Endothelial cell of umbilical vein (primary cell): ENCODE data around the gene KCND1. TPM values are rescaled to one million over a fixed set of nuclear protein-coding genes. Genes with fewer than 3 reads are reported as not detected.

ENCODE experiments used
- BruUV-seq: library from RNA; stranded (reverse); fragments of 400-500 nt; replicated peaks from 2 replicates; lab custom pipeline; 2021; lab: Mats Ljungman, UMichigan
- CTCF ChIA-PET: fragments of 300-600, 350-600 bp; sonication (Branson Sonifier 250); formaldehyde crosslinking; loops from one replicate; lab custom pipeline; 2021; ENCODE audit warnings: antibody characterized with exemption, inconsistent platforms; lab: Charles Lee
- POLR2A ChIA-PET: fragments of 300-600, 350-600 bp; sonication (Branson Sonifier 250); formaldehyde crosslinking; loops from one replicate; lab custom pipeline; 2021; ENCODE audit warnings: antibody characterized with exemption, inconsistent platforms; lab: Charles Lee
- DNase-seq: peaks from one replicate; pipeline ENCODE4 v3.0.0-alpha.2; 2011; ENCODE audit warnings: low read depth, low spot score
- FAIRE-seq: peaks from 2 replicates; lab custom pipeline; 2011; peaks lifted over from hg19 to GRCh38; lab: Jason Lieb, UNC
- H2AFZ ChIP-seq: 2 replicates; pipeline ENCODE4 v1.6.0; 2012; ENCODE audit warnings: low read depth, low read length, control low read depth, inconsistent platforms
- H3K27ac ChIP-seq: 2 replicates; pipeline ENCODE4 v1.5.1; 2011; ENCODE audit warnings: low read depth, mild to moderate bottlenecking, control low read depth, low read length, moderate library complexity; ENCODE audit not compliant: insufficient read depth
- H3K27me3 ChIP-seq, 2 experiments: 2 replicates each; pipeline versions ENCODE4 v1.6.0 to v1.6.1; 2011; ENCODE audit warnings: low read length in 2 of 2, mixed read lengths in 1 of 2; ENCODE audit not compliant: control insufficient read depth in 2 of 2, insufficient read depth in 2 of 2
- H3K36me3 ChIP-seq, 2 experiments: 2 replicates in 1 of 2; 3 replicates in 1 of 2; pipeline ENCODE4 v1.5.1; 2011; ENCODE audit warnings: low read length in 2 of 2, mild to moderate bottlenecking in 1 of 2, moderate library complexity in 1 of 2; ENCODE audit not compliant: control insufficient read depth in 2 of 2, insufficient read depth in 2 of 2; ENCODE audit errors: extremely low read depth in 1 of 2
- H3K4me1 ChIP-seq: 3 replicates; pipeline ENCODE4 v1.5.1; 2011; ENCODE audit warnings: mild to moderate bottlenecking, low read length; ENCODE audit not compliant: control insufficient read depth, insufficient read depth; ENCODE audit errors: extremely low read depth
- H3K4me2 ChIP-seq: 2 replicates; pipeline ENCODE4 v1.6.1; 2011; ENCODE audit warnings: low read length, control low read depth, mixed read lengths; ENCODE audit not compliant: insufficient read depth
- H3K4me3 ChIP-seq, 3 experiments: fragments of 200-600 bp in 1 of 3; sonication (generic), shearing (Covaris generic) in 1 of 3; replicated peaks in 1 of 3; 2 replicates each; pipeline ENCODE4 v1.5.1; 2011 to 2016; ENCODE audit warnings: control low read depth in 3 of 3, low read length in 3 of 3, mild to moderate bottlenecking in 2 of 3, inconsistent platforms in 1 of 3, low read depth in 1 of 3, moderate library complexity in 1 of 3; ENCODE audit not compliant: insufficient read depth in 1 of 3
- H3K79me2 ChIP-seq: 2 replicates; pipeline ENCODE4 v1.6.0; 2012; ENCODE audit warnings: low read length, inconsistent platforms; ENCODE audit not compliant: control insufficient read depth, insufficient read depth
- H3K9ac ChIP-seq: replicated peaks from 2 replicates; pipeline ENCODE3; 2011; ENCODE audit warnings: low read length, control low read depth; ENCODE audit not compliant: insufficient read depth; ENCODE audit errors: extremely low read depth
- H3K9me1 ChIP-seq: replicated peaks from 3 replicates; pipeline ENCODE4 v1.6.0; 2011; ENCODE audit warnings: mild to moderate bottlenecking, low read length; ENCODE audit not compliant: control insufficient read depth, insufficient read depth; ENCODE audit errors: extremely low read depth
- H3K9me3 ChIP-seq: replicated peaks from 2 replicates; pipeline ENCODE4 v1.5.1; 2012; ENCODE audit warnings: low read length, inconsistent platforms; ENCODE audit not compliant: control insufficient read depth, insufficient read depth
- H4K20me1 ChIP-seq: replicated peaks from 2 replicates; pipeline ENCODE3; 2011; ENCODE audit warnings: mild to moderate bottlenecking, low read length; ENCODE audit not compliant: control insufficient read depth, insufficient read depth; ENCODE audit errors: extremely low read depth
- EZH2 ChIP-seq: IDR thresholded peaks from 2 replicates; pipeline ENCODE4 v1.6.1; 2012; ENCODE audit warnings: borderline replicate concordance, low read depth, mild to moderate bottlenecking, moderate library complexity, low read length, inconsistent platforms; ENCODE audit not compliant: severe bottlenecking
- FOS ChIP-seq: IDR thresholded peaks from 2 replicates; pipeline ENCODE4 v1.6.1; 2011; ENCODE audit warnings: mild to moderate bottlenecking, low read length, moderate library complexity, borderline replicate concordance; ENCODE audit not compliant: insufficient read depth
- GATA2 ChIP-seq: IDR thresholded peaks from 2 replicates; pipeline ENCODE4 v1.7.0; 2011; ENCODE audit warnings: low read depth, mild to moderate bottlenecking, moderate library complexity, mixed read lengths, low read length; ENCODE audit not compliant: insufficient read length, insufficient read depth
- JUN ChIP-seq: IDR thresholded peaks from 2 replicates; pipeline ENCODE4 v1.6.1; 2011; ENCODE audit warnings: borderline replicate concordance, low read depth; ENCODE audit not compliant: insufficient read length, insufficient read depth
- MAX ChIP-seq: IDR thresholded peaks from 2 replicates; pipeline ENCODE4 v1.6.1; 2011; ENCODE audit not compliant: insufficient read depth, insufficient read length
- MYC ChIP-seq: IDR thresholded peaks from one replicate; pipeline ENCODE4 v1.6.1; 2011; ENCODE audit warnings: mild to moderate bottlenecking, low read depth, low read length
- POLR2A ChIP-seq: IDR thresholded peaks from 2 replicates; pipeline ENCODE4 v1.6.1; 2012; ENCODE audit warnings: low read depth, mild to moderate bottlenecking, control low read depth, low read length
- POLR2AphosphoS5 ChIP-seq: IDR thresholded peaks from 2 replicates; pipeline ENCODE4 v1.6.1; 2012; ENCODE audit warnings: low read depth, mild to moderate bottlenecking, control low read depth, low read length, moderate library complexity; ENCODE audit not compliant: insufficient read depth
- dilution Hi-C: fragments of 300-500 bp; cut with MboI; formaldehyde crosslinking; loops from one replicate; pipeline ENCODE4 v1.15.0; 2019; ENCODE audit warnings: low sequenced_read_pairs; ENCODE audit not compliant: extremely low pct_ligation_motif_present
- intact Hi-C: fragments of 100-400 bp; cut with micrococcal nuclease; formaldehyde crosslinking; loops from one replicate; pipeline ENCODE4 v1.10.0; 2022
- polyA plus RNA-seq, 4 experiments: library from polyadenylated mRNA; depleted of rRNA in 3 of 4; stranded (reverse) in 3 of 4; unstranded in 1 of 4; fragments of >200 nt; gene quantifications; 2 replicates each; pipeline versions ENCODE4 v1.2.1 to v1.2.3, GENCODE V29; 2011 to 2012; ENCODE audit warnings: missing spikeins in 1 of 4
- total RNA-seq: library from RNA; stranded (reverse); gene quantifications from 2 replicates; pipeline ENCODE4 v1.2.3, GENCODE V29; 2021
- TF ChIP-seq, protein P1 (sequence below), 2 donors: IDR thresholded peaks; 1 replicate in 1 of 2; 2 replicates in 1 of 2; pipeline ENCODE4 v1.5.1; 2011; ENCODE audit warnings: low read length in 2 of 2, mild to moderate bottlenecking in 2 of 2, moderate library complexity in 2 of 2, control low read depth in 1 of 2, inconsistent platforms in 1 of 2, low read depth in 1 of 2; ENCODE audit not compliant: insufficient read depth in 1 of 2; ENCODE audit errors: extremely low read depth in 1 of 2

The KCND1 gene
- total and polyA plus RNA-seq, 2 donors (not counting 3 experiments of a cell fraction or from before 2014, with no cell fraction given): 0.54 to 1.3 TPM

GRCh38 chrX:48969471-48969870 is 2.2 kb downstream of the KCND1 start:
- DNase-seq: no peak
- intact Hi-C loops: no loop called here
- dilution Hi-C loops: no loop called here
- peaks cover 3% of the 10 kb centered on the region for H3K4me1 ChIP-seq
- peaks cover 0 to 2% of the 10 kb centered on the region in 2 experiments for H3K36me3 ChIP-seq
- H3K27me3 ChIP-seq: no peaks in the 10 kb centered on the region
- ChIA-PET CTCF (no interaction called here), POLR2A (interaction anchor here (1.3 kb wide), 1 partner anchor 10 kb away, joined by 3 read pairs; no protein-coding TSS in a partner anchor)
- H3K9ac ChIP-seq: no peak overlapping the region
- H3K9me1 ChIP-seq: no peaks in the 10 kb centered on the region
- TF ChIP-seq, protein P1, sequence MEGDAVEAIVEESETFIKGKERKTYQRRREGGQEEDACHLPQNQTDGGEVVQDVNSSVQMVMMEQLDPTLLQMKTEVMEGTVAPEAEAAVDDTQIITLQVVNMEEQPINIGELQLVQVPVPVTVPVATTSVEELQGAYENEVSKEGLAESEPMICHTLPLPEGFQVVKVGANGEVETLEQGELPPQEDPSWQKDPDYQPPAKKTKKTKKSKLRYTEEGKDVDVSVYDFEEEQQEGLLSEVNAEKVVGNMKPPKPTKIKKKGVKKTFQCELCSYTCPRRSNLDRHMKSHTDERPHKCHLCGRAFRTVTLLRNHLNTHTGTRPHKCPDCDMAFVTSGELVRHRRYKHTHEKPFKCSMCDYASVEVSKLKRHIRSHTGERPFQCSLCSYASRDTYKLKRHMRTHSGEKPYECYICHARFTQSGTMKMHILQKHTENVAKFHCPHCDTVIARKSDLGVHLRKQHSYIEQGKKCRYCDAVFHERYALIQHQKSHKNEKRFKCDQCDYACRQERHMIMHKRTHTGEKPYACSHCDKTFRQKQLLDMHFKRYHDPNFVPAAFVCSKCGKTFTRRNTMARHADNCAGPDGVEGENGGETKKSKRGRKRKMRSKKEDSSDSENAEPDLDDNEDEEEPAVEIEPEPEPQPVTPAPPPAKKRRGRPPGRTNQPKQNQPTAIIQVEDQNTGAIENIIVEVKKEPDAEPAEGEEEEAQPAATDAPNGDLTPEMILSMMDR (IDR thresholded peaks at IDR 0.05; ENCODE audit: extremely low read depth in 1 of 2, insufficient read depth in 1 of 2, low read depth in 1 of 2, low read length in 2 of 2): no peak
- no peak for TF ChIP-seq JUN
- no peak for TF ChIP-seq MYC
- TF ChIP-seq MAX: no peak
- TF ChIP-seq POLR2AphosphoS5: no peak
- no peak for TF ChIP-seq POLR2A
- TF ChIP-seq EZH2: no peak
- no peak for TF ChIP-seq GATA2
- TF ChIP-seq FOS: no peak
- BruUV-seq: no TSS peak
- no peak overlapping the region for H3K4me2 ChIP-seq
- no peak overlapping the region for H3K27ac ChIP-seq
- H4K20me1 ChIP-seq: no peaks in the 10 kb centered on the region
- H3K79me2 ChIP-seq: no peaks in the 10 kb centered on the region
- H3K4me3 ChIP-seq: no peak overlapping the region
- no peak overlapping the region for H2AFZ ChIP-seq
- no peaks in the 10 kb centered on the region for H3K9me3 ChIP-seq
- no peak for FAIRE-seq
